H1 (cell line): ENCODE measurements around the gene MYRF. TPM values are rescaled to one million over a fixed set of nuclear protein-coding genes. Genes with fewer than 3 reads are reported as not detected.
A peak's percentile ranks its signal among the peaks of the same experiment; 100 is the strongest.

ENCODE experiments used
- CTCF ChIA-PET: fragments of 300-600 bp; sonication (Branson Sonifier 250); formaldehyde crosslinking; loops from one replicate; lab custom pipeline; 2021; ENCODE audit not compliant: partially characterized antibody; lab: Charles Lee
- POLR2A ChIA-PET: fragments of 300-600 bp; sonication (Branson Sonifier 250); formaldehyde crosslinking; loops from one replicate; lab custom pipeline; 2021; ENCODE audit warnings: inconsistent platforms; ENCODE audit not compliant: partially characterized antibody; lab: Charles Lee
- DNase-seq, 2 experiments: peaks; one replicate each; pipeline versions ENCODE4 v3.0.0 to v3.0.0-alpha.2; 2010 to 2022; ENCODE audit warnings: low spot score in 2 of 2, low read depth in 1 of 2, mixed read lengths in 1 of 2
- FAIRE-seq: peaks from 2 replicates; lab custom pipeline; 2011; peaks lifted over from hg19 to GRCh38; lab: Jason Lieb, UNC
- H2AFZ ChIP-seq: 2 replicates; pipeline ENCODE4 v1.8.1; 2012; ENCODE audit warnings: low read length, inconsistent platforms
- H2AK5ac ChIP-seq: 2 replicates; pipeline ENCODE4 v1.6.1; 2013; ENCODE audit warnings: low read depth, low read length
- H2BK120ac ChIP-seq: replicated peaks from 2 replicates; pipeline ENCODE3; 2013; ENCODE audit warnings: low read depth, low read length, inconsistent platforms
- H2BK12ac ChIP-seq: 2 replicates; pipeline ENCODE4 v1.6.1; 2013; ENCODE audit warnings: low read depth, low read length
- H2BK15ac ChIP-seq: 2 replicates; pipeline ENCODE4 v1.6.1; 2013; ENCODE audit warnings: low read length
- H2BK20ac ChIP-seq: 2 replicates; pipeline ENCODE4 v1.6.1; 2013; ENCODE audit warnings: low read length
- H2BK5ac ChIP-seq: 2 replicates; pipeline ENCODE4 v1.6.1; 2013; ENCODE audit warnings: low read depth, low read length
- H3K14ac ChIP-seq: 2 replicates; pipeline ENCODE4 v1.6.1; 2013; ENCODE audit warnings: inconsistent platforms; ENCODE audit not compliant: insufficient read length
- H3K18ac ChIP-seq: 2 replicates; pipeline ENCODE4 v1.6.1; 2013; ENCODE audit warnings: low read length; ENCODE audit errors: extremely low read depth
- H3K23ac ChIP-seq: 2 replicates; pipeline ENCODE4 v1.6.1; 2013; ENCODE audit warnings: inconsistent platforms; ENCODE audit not compliant: insufficient read length
- H3K23me2 ChIP-seq: 2 replicates; pipeline ENCODE4 v1.6.1; 2013; ENCODE audit warnings: low read depth, low read length
- H3K27ac ChIP-seq: 2 replicates; pipeline ENCODE4 v1.6.1; 2011; ENCODE audit warnings: low read depth, low read length, inconsistent platforms
- H3K27me3 ChIP-seq, 4 experiments: replicated peaks in 1 of 4; 1 replicate in 1 of 4; 2 replicates in 3 of 4; pipeline versions ENCODE4 v1.6.1 to v1.8.1; 2011 to 2013; ENCODE audit warnings: low read length in 3 of 4, mild to moderate bottlenecking in 3 of 4, inconsistent platforms in 2 of 4, mixed read lengths in 2 of 4, moderate library complexity in 1 of 4; ENCODE audit not compliant: control insufficient read depth in 3 of 4, insufficient read depth in 3 of 4; ENCODE audit errors: extremely low read depth in 1 of 4
- H3K36me3 ChIP-seq, 4 experiments: 2 replicates each; pipeline versions ENCODE4 v1.6.1 to v1.8.1; 2011 to 2013; ENCODE audit warnings: mild to moderate bottlenecking in 4 of 4, low read length in 3 of 4, moderate library complexity in 2 of 4, control low read depth in 1 of 4, inconsistent platforms in 1 of 4; ENCODE audit not compliant: insufficient read depth in 4 of 4, control insufficient read depth in 2 of 4
- H3K4ac ChIP-seq: replicated peaks from 2 replicates; pipeline ENCODE3; 2013; ENCODE audit warnings: low read length, low read depth, mixed read lengths, inconsistent platforms; ENCODE audit not compliant: insufficient read length
- H3K4me1 ChIP-seq, 4 experiments: replicated peaks in 1 of 4; 1 replicate in 1 of 4; 2 replicates in 3 of 4; pipeline versions ENCODE4 v1.6.1 to v1.8.1; 2011 to 2013; ENCODE audit warnings: low read length in 3 of 4, inconsistent platforms in 2 of 4, mixed read lengths in 1 of 4; ENCODE audit not compliant: insufficient read depth in 4 of 4, control insufficient read depth in 3 of 4
- H3K4me2 ChIP-seq, 2 experiments: 2 replicates each; pipeline versions ENCODE4 v1.6.1 to v1.8.1; 2011 to 2013; ENCODE audit warnings: low read depth in 2 of 2, low read length in 2 of 2, control low read depth in 1 of 2, inconsistent platforms in 1 of 2, mild to moderate bottlenecking in 1 of 2; ENCODE audit not compliant: insufficient read depth in 1 of 2
- H3K4me3 ChIP-seq, 4 experiments: fragments of 200-600, 300-600 bp in 1 of 4; sonication (generic), shearing (Covaris generic), sonication (Bioruptor Twin) in 1 of 4; 2 replicates each; pipeline versions ENCODE4 v1.5.1 to v1.8.1; 2011 to 2016; ENCODE audit warnings: low read length in 4 of 4, low read depth in 3 of 4, control low read depth in 2 of 4, inconsistent platforms in 2 of 4, mild to moderate bottlenecking in 2 of 4, mixed read lengths in 1 of 4, moderate library complexity in 1 of 4; ENCODE audit not compliant: insufficient read depth in 2 of 4; ENCODE audit errors: extremely low read depth in 1 of 4
- H3K56ac ChIP-seq: replicated peaks from 2 replicates; pipeline ENCODE3; 2013; ENCODE audit warnings: low read depth, mild to moderate bottlenecking, mixed read lengths, low read length, inconsistent platforms; ENCODE audit not compliant: insufficient read length
- H3K79me1 ChIP-seq: 2 replicates; pipeline ENCODE4 v1.6.1; 2013; ENCODE audit warnings: low read depth, low read length, control low read depth
- H3K79me2 ChIP-seq, 2 experiments: 2 replicates each; pipeline versions ENCODE4 v1.6.1 to v1.8.1; 2012 to 2013; ENCODE audit warnings: low read length in 2 of 2, mild to moderate bottlenecking in 2 of 2, inconsistent platforms in 1 of 2; ENCODE audit not compliant: insufficient read depth in 2 of 2, control insufficient read depth in 1 of 2
- H3K9ac ChIP-seq, 4 experiments: replicated peaks in 1 of 4; 1 replicate in 1 of 4; 2 replicates in 3 of 4; pipeline versions ENCODE4 v1.6.1 to v1.8.1; 2011 to 2013; ENCODE audit warnings: low read depth in 3 of 4, low read length in 3 of 4, control low read depth in 2 of 4, mild to moderate bottlenecking in 2 of 4, moderate library complexity in 2 of 4, inconsistent platforms in 1 of 4; ENCODE audit errors: extremely low read depth in 1 of 4
- H3K9me3 ChIP-seq, 2 experiments: 2 replicates each; pipeline versions ENCODE4 v1.6.1 to v1.8.1; 2012 to 2013; ENCODE audit warnings: mild to moderate bottlenecking in 2 of 2, moderate library complexity in 2 of 2, control low read depth in 1 of 2, inconsistent platforms in 1 of 2, low read depth in 1 of 2, low read length in 1 of 2, mixed read lengths in 1 of 2; ENCODE audit not compliant: insufficient read depth in 2 of 2
- H4K20me1 ChIP-seq, 2 experiments: replicated peaks in 1 of 2; 2 replicates each; pipeline versions ENCODE3 to v1.8.1; 2011 to 2013; ENCODE audit warnings: inconsistent platforms in 2 of 2, low read length in 2 of 2, mild to moderate bottlenecking in 1 of 2; ENCODE audit not compliant: insufficient read depth in 2 of 2, control insufficient read depth in 1 of 2
- H4K5ac ChIP-seq: 2 replicates; pipeline ENCODE4 v1.6.1; 2013; ENCODE audit warnings: low read length, low read depth, mixed read lengths, inconsistent platforms; ENCODE audit not compliant: insufficient read length
- H4K8ac ChIP-seq: 2 replicates; pipeline ENCODE4 v1.8.0; 2013; ENCODE audit warnings: mild to moderate bottlenecking, moderate library complexity, low read length, inconsistent platforms; ENCODE audit not compliant: insufficient read depth; ENCODE audit errors: extremely low read depth
- H4K91ac ChIP-seq: replicated peaks from 2 replicates; pipeline ENCODE3; 2013; ENCODE audit warnings: low read length, mixed read lengths, inconsistent platforms; ENCODE audit not compliant: insufficient read length
- BRCA1 ChIP-seq: IDR thresholded peaks from 2 replicates; pipeline ENCODE4 v1.6.1; 2012; ENCODE audit warnings: low read depth, low read length, improper control_type of control experiment
- CHD2 ChIP-seq: IDR thresholded peaks from 2 replicates; pipeline ENCODE4 v1.6.1; 2012; ENCODE audit warnings: low read length, improper control_type of control experiment
- HDAC6 ChIP-seq: IDR thresholded peaks from one replicate; pipeline ENCODE4 v1.7.1; 2012; ENCODE audit warnings: low read depth, mild to moderate bottlenecking, inconsistent platforms, low read length, moderate library complexity
- KDM1A ChIP-seq: fragments of 200-600, 300-600 bp; sonication (generic); IDR thresholded peaks from 2 replicates; pipeline ENCODE4 v1.7.1; 2016; ENCODE audit warnings: mild to moderate bottlenecking, low read length, borderline replicate concordance
- NRF1 ChIP-seq: IDR thresholded peaks from 2 replicates; pipeline ENCODE4 v1.6.1; 2011; ENCODE audit warnings: mild to moderate bottlenecking, low read depth, low read length, improper control_type of control experiment
- PHF8 ChIP-seq: fragments of 200-600 bp; sonication (generic); conservative IDR thresholded peaks from 2 replicates; pipeline ENCODE4 v1.7.1; 2012; ENCODE audit warnings: low read depth, mild to moderate bottlenecking, inconsistent platforms, low read length, moderate library complexity
- RXRA ChIP-seq: IDR thresholded peaks from 2 replicates; pipeline ENCODE4 v1.6.1; 2011; ENCODE audit warnings: low read depth, mild to moderate bottlenecking, low read length, moderate library complexity; ENCODE audit not compliant: insufficient read depth
- SUZ12 ChIP-seq: fragments of 200-600 bp; sonication (generic); IDR thresholded peaks from 2 replicates; pipeline ENCODE4 v1.6.1; 2012; ENCODE audit warnings: mild to moderate bottlenecking, inconsistent platforms, low read length, moderate library complexity, mixed read lengths
- USF2 ChIP-seq: IDR thresholded peaks from 2 replicates; pipeline ENCODE4 v1.6.1; 2011; ENCODE audit warnings: low read length, improper control_type of control experiment
- WGBS, 2 experiments: shearing (Covaris generic) in 1 of 2; methylation state at CpG; one replicate each; pipeline versions ENCODE4 v1.1.6 to v1.1.7; 2013 to 2015; ENCODE audit warnings: low lambda C conversion rate in 2 of 2, mixed read lengths in 2 of 2, inconsistent platforms in 1 of 2, low coverage in 1 of 2, missing lambda C conversion rate in 1 of 2; ENCODE audit not compliant: insufficient replicate concordance in 2 of 2, insufficient coverage in 1 of 2, insufficient read length in 1 of 2; ENCODE audit errors: extremely low coverage in 1 of 2, missing lambda C conversion rate in 1 of 2; 5-methylcytosine and 5-hydroxymethylcytosine counted together
- polyA plus RNA-seq, 7 experiments: library from polyadenylated mRNA; depleted of rRNA in 3 of 7; stranded (reverse) in 5 of 7; unstranded in 2 of 7; fragments of >200 nt in 5 of 7; fragments of 200-250 nt in 2 of 7; gene quantifications; 1 replicate in 5 of 7; 2 replicates in 1 of 7; 4 replicates in 1 of 7; pipeline versions ENCODE4 v1.2.1 to v1.2.3, GENCODE V29; 2011 to 2013; ENCODE audit warnings: missing spikeins in 2 of 7, mixed read lengths in 2 of 7
- total RNA-seq: library from RNA; stranded (reverse); fragmentation: NEBNext Ultra II Directional; extraction: Animal tissue kit (Norgen Biotek cat#: 25700); gene quantifications from 2 replicates; pipeline ENCODE4 v1.2.1, GENCODE V29; 2021

Gene MYRF
- total and polyA plus RNA-seq, 2 of the 8 experiments (the other 6 are each of a cell fraction or from before 2014, with no cell fraction given), result 6.0 to 6.1 TPM

GRCh38 chr11:61815790-61816735 lies 63.6 kb downstream of the MYRF start:
- Histone ChIP-seq H3K79me1 (peaks cover 6% of the 10 kb centered on the region; the same call in 1 of the 2 replicates), H3K4me2 (peak overlapping the region; percentile 81 to 87), H3K18ac (peak overlapping the region; percentile 93), H3K36me3 (peaks cover 10 to 30% (median 21%) of the 10 kb centered on the region in 4 experiments), H3K14ac (peak overlapping the region; percentile 1), H2BK12ac (peak overlapping the region; percentile 79; the same call in 1 of the 2 replicates), H3K56ac (peak overlapping the region; percentile 98), H3K4me3 (peak overlapping the region; percentile 74 to 92 (median 76)), H2BK120ac (peak overlapping the region; percentile 86), H4K20me1 (peaks cover 0 to under 1% of the 10 kb centered on the region in 2 experiments), H3K4ac (peak overlapping the region; percentile 90), H2AK5ac (peak overlapping the region; percentile 97; the same call in 1 of the 2 replicates), H3K79me2 (peaks cover 0 to 41% of the 10 kb centered on the region in 2 experiments; a peak in 2 of 4 replicates), H3K27ac (peak overlapping the region; percentile 85), H2BK20ac (no peak overlapping the region), H3K23me2 (peaks cover 7% of the 10 kb centered on the region; the same call in 1 of the 2 replicates), H4K8ac (peak overlapping the region; percentile 96), H3K23ac (no peak overlapping the region), H3K9me3 (peaks cover 0 to 2% of the 10 kb centered on the region in 2 experiments; a peak in 1 of 4 replicates), H3K4me1 (peaks cover 2 to 9% (median 5%) of the 10 kb centered on the region in 4 experiments; a peak in 5 of 7 replicates), H4K91ac (peak overlapping the region; percentile 97), H3K9ac (peak overlapping the region; percentile 72 to 98 (median 90)), H2AFZ (no peak overlapping the region), H2BK15ac (no peak overlapping the region), H2BK5ac (peak overlapping the region; percentile 94), H3K27me3 (no peaks in the 10 kb centered on the region), H4K5ac (peak overlapping the region; percentile 98)
- FAIRE-seq (no peak), DNase-seq (peak in 1 of 2 experiments; percentile 85)
- WGBS, 2 experiments, result 1% methylated on average over 67 of the region's 69 CpGs; no CpG with 5 or more reads in 1 of the 2 experiments
- POLR2A ChIA-PET, result interaction anchor here (0.7 to 16.2 kb wide), 20 partner anchors 12 to 265 kb away, joined by 3 to 354 read pairs (median 4); partner anchors contain the start of genes FADS2, FEN1 and TMEM258
- CTCF ChIA-PET, result interaction anchor here (0.6 to 10.2 kb wide), 16 partner anchors 8 to 266 kb away, joined by 3 to 118 read pairs (median 5); partner anchors contain the start of genes FADS2 and FEN1
- TF ChIP-seq RXRA, result no peak
- TF ChIP-seq NRF1, result no peak
- TF ChIP-seq HDAC6, result no peak
- no peak for TF ChIP-seq CHD2
- TF ChIP-seq PHF8, result no peak; the same call in 1 of the 2 replicates
- TF ChIP-seq USF2, result no peak
- no peak for TF ChIP-seq BRCA1
- no peak for TF ChIP-seq KDM1A
- no peak; the same call in 1 of the 2 replicates for TF ChIP-seq SUZ12
